Activated CD8-positive, alpha-beta memory T cell treated with anti-CD3 and anti-CD28 coated beads, Interleukin-2, amount 50 U/mL, for 4 hours (primary cell): ENCODE results near the gene WDR4.
"Not testable (repeated sequence)": the region's sequence is repeated elsewhere in the genome, so short reads cannot be mapped to it uniquely, and the experiment has no call there.

Experiments used
- DNase-seq: peaks from one replicate; pipeline ENCODE4 v3.0.0-alpha.2; 2020

Gene WDR4, protein sequence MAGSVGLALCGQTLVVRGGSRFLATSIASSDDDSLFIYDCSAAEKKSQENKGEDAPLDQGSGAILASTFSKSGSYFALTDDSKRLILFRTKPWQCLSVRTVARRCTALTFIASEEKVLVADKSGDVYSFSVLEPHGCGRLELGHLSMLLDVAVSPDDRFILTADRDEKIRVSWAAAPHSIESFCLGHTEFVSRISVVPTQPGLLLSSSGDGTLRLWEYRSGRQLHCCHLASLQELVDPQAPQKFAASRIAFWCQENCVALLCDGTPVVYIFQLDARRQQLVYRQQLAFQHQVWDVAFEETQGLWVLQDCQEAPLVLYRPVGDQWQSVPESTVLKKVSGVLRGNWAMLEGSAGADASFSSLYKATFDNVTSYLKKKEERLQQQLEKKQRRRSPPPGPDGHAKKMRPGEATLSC

DNA sequence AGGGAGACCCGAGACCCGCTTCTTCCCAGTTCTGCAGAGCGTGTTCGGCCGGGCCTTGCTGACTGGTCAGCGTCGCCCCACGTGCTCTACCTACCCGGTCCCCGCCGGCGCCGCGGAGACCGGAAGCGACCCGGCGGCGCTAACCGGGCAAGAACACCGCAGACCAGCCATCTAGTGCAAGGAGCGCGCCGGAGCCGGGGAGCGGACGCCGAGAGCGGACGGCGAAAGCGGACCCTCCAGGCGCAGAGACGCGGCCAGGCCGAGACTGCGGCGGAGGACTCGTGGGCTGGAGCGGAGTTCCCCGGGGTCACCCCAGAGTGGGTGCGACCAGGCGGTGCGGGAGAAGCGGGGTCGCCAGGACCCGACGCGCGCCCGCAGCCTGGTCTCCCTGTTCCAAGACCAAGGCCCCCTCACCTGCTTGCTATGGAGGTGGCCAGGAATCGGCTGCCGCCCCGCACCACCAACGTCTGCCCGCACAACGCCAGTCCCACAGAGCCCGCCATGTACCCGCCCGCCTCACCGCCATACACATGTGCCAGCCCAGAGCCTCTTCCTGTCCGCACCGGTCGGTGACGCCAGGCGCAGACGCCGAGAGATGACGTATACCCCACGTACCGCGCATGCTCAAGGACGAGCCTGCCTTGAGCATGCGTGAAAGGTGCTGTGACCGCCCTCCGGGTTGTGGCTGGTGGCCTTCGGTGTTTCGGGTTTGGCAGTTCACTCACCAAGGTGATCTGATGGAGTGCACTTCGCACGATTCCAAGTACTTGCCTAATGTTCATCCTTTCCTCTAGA lies at the start of gene WDR4:
Gene WDR4, minus strand, starts transcription at position 547 of the 795 bp plus-strand sequence. Its CDS starts 44 bp downstream, at position 503.
- peak; percentile 99 for DNase-seq

DNA sequence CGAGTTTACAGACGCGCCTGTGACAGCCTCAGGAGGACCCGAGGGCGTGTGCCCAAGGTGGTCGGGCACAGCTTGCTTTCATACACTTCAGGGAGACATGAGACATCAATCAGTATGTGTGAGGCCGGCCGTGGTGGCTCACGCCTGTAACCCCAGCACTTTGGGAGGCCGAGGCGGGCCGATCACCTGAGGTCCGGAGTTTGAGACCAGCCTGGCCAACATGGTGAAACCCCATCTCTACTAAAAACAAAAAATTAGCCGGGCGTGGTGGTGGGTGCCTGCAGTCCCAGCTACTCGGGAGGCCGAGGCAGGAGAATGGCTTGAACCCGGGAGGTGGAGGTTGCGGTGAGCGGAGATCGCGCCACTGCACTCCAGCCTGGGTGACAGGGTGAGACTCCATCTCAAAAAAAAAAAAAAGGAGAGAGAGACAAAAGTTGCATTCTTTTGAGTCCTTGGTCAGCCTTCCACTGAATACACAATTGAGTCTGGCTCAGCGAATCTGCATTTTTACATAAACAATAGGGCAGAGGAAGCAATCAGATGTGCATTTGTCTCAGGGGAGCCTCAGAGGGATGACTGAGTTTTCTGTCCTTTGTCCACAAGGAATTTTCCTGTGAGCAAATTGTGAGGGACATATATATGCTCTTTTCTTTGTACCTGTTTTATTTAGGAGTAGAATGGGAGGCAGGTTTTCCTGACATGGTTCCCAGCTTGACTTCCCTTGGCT lies 48.3 kb upstream of the WDR4 start:
- DNase-seq, result not testable (repeated sequence)

DNA sequence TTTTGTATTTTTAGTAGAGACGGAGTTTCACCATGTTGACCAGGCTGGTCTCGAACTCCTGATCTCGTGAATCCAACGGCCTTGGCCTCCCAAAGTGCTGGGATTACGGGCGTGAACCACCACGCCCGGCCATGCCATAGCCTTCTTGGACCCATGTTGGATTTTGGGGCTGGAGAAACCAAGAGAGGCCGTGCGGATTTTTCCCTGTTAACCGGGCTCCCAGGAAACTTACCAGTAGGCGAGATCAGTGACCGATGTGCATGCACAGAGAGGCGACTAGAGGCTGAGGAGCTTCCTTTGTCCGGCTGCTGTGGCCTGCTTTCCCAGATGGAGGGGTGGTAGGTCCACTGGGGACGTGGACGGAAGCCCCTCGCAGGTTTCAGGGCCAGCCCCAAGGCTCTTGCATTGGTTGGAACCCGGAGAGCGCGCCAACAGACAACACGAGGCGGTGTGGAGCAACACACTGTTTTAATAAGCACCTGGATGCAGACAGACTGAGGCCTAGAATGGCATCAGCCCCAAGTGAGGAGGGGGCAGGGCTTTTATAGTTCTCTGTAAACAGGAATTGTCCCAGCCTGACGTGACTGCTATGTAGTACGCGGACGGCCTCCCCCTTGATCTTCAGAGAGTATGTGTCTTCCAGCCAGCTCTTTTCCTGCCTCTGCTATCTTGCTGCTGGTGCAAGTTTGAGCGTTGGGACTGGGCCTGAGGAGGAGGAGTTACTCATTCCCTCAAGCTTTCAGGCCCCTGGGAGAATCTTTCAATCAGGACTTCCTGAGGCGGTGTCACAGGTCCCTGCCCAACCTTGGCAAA lies 46.0 kb upstream of the WDR4 start, which contains the start of gene ERVH48-1:
Gene ERVH48-1, minus strand, starts transcription at position 517 of the 813 bp plus-strand sequence. CDS start 6,624 bp downstream, outside the sequence.
- no peak for DNase-seq

DNA sequence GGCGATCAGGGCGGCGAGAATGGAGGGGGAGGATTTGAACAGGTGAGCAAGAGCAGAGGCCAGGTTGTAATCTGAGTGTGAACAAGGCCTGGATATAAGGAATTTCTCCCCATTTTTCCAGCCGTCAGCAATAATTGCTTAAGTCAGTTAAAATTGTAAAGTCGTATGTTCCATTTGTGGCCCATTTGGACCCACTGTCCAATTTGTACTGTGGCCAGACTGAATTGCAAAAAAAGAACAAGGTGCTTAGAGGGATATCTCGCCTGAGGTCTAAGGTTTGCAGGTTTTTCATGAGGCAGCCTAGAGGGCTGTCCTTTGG lies 45.1 kb upstream of the WDR4 start:
- DNase-seq, result no peak

DNA sequence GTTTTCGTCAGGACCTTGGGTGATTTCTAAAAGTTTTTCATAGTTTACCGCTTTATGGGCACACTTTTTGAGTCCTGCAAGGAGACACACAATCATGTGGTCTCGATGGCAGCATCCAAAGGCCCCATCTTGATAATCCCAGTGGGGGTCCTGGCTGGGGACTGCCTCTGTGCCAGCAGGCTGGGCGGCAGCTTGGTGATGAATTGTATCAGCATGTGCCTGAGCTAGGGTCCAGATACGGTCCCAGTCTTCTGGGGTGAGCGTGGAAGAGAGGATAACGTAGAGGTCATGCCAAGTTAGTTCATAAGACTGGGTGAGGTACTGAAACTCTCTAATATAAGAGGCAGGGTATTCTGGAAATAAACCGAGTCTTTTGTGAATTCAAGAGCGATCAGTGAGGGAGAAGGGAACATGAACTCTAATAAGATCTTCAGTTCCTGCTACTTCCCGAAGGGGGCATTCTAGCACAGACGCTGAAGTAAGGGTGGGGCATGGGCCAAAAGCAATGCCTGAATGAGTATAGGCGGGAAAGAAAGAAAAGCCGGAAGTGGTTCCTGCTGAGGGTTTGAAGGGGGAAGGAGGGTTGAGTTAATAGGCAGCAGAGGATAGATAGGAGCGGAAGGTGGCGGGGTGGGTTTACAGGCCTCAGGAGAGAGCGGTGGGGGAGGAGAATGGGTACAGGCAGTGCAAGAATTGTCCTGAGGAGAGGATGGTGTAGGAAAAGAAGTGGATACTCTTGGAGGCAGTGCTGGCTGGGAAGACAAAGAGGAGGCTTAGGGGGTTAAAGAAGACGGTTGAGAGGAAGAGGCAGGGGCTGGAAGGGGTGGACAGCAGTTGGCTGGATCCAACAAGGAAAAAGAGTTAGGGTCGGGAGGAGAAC lies 44.5 kb upstream of the WDR4 start:
- DNase-seq, result peak; percentile 53

DNA sequence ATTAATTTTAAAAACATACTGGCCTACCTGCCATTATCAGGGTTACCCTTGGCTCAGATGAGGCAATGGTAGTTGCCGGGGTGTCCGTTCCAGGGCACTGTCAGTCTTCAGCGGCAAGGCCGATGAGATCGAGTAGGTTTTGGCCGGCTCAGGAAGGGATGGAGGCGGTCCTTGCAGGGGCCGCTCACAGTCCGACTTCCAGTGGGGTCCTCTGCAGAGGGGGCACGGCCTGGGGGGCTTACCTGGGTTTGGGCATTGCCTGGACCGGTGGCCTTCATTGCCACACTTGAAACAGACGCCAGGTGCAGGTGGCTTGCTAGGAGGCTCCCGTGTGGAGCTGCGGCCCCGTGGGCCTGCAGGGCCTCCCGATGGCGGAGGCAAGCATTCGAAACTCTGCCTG lies 43.6 kb upstream of the WDR4 start:
- no peak for DNase-seq

DNA sequence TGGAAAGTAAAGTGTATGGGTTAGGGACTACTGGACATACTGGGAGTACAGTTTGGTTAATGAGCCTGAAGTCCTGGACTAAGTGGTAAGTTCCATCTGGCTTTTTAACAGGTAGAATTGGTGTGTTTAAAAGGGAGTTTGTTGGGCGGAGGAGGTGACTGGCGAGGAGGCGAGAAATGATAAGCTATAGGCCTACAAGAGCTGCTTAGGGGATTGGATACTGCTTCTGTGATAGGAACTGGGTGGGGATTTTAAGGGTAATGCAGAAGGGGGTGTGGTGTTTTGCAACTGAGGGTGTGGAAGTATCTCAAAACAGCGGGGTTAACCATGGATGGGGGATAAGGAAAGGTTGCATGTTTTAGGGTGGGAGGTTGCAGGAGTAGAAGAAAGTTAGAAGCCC lies 42.6 kb upstream of the WDR4 start:
- DNase-seq, result no peak

DNA sequence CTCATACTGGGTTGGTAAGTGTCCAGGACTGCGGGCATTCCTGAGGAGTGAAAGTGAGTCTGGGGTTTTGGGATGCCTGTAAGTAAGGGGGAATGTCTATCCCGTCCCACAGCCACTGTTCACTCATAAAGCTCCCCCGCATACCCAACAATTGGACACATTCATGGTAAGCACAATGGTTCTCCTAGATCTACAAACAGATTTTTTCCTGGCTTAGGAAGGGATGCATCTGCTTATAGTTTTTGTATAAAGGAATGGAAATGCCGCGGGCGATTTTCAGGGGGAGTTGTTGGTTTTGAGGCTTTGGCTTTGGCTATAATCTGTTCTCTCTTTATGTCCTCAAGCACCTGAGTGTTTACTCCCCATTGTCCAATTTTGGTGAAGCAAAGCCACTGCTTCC lies 39.0 kb upstream of the WDR4 start:
- DNase-seq, result no peak

DNA sequence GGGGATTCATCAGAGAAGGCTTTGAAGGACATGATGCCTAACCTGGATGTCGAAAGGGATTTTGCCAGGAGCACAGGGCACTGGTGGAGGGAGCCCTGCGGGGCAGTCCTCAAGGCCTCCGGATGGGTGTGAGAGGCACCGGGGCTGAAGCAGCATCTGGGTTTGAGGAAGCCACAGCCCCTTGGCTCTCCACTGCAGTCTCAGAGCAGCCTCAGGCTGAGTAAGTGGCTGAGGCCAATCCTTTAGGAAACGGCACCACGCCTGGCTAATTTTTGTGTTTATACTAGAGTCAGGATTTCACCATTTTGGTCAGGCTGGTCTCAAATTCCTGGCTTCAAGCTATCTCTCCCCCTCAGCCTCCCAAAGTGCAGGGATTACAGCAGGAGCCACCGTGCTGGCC lies 34.1 kb upstream of the WDR4 start:
- DNase-seq, result no peak

DNA sequence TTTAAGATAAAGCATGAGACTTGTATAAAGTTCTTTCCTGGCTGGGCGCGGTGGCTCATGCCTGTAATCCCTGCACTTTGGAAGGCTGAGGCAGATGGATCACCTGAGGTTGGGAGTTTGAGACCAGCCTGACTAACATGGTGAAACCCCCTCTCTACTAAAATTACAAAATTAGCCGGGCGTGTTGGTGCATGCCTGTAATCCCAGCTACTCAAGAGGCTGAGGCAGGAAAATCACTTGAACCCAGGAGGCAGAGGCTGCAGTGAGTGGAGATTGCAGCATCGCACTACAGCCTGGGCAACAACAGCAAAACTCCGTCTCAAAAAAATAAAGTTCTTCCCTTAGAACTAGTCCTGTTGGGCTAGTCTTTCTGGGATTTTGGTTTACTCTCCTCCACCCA lies 32.6 kb upstream of the WDR4 start:
- not testable (repeated sequence) for DNase-seq

DNA sequence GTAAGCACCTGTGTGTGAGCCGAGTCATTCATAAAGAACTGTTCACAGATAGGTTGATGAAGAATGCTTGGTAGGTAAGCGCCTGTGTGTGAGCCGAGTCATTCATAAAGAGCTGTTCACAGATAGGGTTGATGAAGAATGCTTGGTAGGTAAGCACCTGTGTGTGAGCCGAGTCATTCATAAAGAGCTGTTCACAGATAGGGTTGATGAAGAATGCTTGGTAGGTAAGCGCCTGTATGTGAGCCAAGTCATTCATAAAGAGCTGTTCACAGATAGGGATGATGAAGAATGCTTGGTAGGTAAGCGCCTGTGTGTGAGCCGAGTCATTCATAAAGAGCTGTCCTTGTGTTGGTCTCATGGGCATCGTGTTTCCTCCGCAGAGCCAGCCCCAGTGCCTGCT lies 29.1 kb upstream of the WDR4 start:
- DNase-seq, result not testable (repeated sequence)

DNA sequence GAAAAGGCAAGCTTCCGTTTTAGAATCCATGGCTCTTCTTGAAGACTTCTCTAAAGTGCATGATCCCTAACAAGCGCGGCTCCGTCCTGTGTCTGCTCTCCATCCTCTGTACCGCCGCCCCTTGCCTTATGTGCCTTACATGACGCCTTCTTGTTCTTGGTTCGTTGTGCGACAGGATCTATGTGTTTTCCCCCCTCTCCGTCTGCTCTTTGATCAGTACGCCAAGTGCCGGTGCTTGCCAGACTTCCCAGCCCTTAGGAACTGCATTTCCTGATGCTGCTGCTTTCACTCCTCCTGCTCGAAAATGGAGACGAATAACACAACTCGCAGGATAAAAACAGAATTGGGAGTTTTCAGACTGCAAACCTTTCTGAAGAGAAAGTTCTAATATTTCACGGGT lies 26.9 kb upstream of the WDR4 start:
- no peak for DNase-seq

DNA sequence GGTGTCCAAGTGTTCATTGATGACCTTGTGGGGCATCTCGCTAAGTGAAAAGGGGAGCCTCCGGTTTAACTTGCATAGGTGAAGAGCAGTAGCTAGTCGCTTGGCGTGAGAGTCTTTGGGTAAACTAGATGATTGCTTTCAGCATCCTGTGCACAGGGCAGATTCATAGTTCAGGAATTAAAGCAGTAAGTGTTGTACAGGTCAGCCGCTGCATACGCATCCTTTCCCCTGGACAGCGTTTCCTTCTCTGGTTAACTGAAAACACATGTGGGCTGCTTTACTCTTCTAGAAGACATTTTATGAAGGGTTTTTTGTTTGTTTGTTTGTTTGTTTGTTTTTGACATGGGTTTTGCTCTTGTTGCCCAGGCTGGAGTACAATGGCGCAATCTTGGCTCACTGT lies 25.9 kb upstream of the WDR4 start:
- DNase-seq, result no peak

DNA sequence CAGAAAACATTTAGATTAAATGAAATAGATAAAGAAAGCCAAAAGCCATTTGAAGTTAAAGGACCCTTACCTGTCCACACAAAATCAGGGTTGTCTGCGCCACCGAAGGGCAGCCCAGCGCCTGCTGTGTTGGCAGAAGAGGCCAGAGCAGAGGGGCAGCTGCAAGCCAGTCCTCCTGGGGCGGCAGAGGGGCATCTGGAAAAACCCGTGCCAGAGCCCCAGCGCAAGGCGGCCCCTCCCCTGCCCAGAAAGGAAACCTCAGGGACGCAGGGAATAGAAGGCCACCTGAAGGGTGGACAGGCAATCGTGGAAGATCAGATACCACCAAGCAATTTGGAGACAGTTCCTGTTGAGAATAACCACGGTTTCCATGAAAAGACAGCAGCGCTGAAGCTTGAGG lies 24.5 kb upstream of the WDR4 start:
- no peak for DNase-seq

DNA sequence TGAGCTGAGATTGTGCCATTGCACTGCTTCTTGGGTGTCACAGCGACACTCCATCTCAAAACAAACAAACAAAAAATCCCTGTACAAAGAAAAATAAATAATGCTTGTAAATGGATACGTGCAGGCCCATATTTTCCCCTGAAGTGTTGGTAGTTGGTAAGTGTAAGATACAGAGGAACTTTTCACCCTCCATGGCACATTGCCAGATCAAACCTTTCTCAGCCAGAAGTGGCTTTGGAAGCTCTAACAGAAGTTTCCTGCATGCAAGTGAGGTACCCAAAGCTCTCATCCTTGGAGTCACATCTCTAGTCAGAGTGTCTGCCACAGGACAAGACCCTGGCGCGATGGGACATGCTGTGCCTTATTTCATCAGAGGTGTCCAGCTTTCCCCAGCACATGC lies 21.1 kb upstream of the WDR4 start:
- DNase-seq, result no peak

DNA sequence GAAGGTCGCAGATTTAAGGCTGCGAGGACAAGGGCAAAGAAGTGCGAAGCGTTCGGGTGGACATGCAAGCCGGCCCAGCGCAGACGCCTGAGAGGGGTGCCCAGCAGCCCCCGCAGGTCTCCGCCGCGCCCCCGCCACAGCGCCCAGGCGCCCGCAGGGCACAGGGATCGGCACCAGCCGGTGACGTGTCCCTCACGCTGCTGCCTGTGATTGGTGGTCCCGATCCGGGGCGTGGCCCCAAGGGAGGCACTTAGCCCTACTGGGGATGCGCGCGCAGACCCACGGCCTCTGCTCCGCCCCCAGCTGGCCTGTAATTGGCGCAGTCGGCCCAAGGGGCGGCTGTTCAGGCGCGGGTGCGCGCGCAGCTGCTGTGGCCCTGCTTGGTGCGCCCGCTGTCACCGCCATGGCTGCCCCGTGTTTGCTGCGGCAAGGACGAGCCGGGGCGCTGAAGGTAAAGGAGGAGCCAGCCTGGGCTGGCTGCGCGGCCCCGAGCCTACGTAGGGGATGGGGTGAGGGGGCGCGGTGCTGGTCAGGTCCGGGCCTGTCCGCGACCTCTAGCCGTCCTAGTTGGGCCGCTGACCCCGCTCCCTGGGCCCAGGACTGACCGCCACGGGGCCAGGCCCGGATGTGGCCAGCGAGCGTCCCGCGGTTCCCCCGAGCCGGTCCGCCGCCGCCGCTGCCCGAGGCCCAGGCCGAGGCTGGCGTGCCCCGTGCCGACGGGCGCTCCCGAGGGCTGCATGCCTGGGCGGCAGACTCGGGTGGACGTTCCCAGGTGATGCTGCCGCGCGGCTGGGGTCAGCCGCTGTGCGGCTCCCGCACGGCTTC lies 13.8 kb upstream of the WDR4 start, which contains the start of gene NDUFV3:
Gene NDUFV3, plus strand, starts transcription at position 379 of the 825 bp plus-strand sequence. Its CDS starts 25 bp downstream, at position 404.
- peak; percentile 100 for DNase-seq

DNA sequence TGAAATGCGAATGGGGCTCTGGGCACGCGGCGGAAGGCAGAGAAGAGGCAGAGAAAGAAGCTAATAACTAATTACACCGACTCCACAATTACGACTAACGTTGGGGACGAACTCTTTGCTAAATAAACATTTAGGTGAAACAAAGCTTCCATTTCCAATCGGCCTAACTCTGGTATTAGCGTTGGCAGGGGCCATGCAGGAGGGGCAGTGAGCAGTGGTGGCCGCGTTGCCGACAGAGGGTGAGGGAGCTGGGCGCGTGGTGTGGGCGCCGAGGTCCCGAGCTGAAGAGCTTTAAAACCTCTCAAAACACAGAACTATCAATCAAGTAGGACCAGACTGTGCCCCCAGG lies 13.2 kb upstream of the WDR4 start:
- DNase-seq, result no peak

DNA sequence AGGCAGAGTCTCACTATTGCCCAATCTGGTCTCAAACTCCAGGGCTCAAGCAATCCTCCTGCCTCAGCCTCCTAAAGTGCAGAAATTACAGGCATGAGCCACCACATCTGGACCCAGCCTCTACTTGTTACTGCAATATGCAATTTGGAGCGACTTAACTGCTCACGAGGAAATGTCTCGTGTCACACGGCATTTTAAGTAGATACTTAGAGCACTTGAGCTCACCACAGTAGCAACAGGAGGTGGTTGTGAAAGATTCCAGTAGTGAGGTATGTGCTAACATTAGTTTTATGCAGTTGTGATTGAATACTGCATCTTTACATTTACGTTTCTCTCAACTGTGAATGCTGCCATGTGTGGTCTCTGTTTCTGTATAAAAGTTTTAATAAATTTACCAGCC lies 8.0 kb upstream of the WDR4 start:
- DNase-seq, result no peak

DNA sequence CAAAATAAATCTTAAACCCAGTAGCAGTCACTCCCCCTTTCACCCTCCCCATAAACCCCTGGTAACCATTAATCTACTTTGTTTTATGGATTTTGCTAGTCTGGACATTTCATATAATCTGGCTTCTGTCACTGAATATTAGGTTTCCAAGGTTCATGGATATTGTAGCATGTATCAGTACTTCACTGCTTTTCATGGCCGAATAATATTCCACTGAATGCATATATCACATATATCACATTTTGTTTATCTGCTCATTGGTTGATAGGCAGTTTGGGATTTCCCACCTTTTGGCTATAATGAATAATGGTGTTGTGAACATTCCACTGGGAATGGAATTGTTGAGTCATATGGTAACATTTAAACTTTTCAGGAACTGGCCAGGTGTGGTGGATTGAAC lies 4.6 kb upstream of the WDR4 start:
- no peak for DNase-seq

DNA sequence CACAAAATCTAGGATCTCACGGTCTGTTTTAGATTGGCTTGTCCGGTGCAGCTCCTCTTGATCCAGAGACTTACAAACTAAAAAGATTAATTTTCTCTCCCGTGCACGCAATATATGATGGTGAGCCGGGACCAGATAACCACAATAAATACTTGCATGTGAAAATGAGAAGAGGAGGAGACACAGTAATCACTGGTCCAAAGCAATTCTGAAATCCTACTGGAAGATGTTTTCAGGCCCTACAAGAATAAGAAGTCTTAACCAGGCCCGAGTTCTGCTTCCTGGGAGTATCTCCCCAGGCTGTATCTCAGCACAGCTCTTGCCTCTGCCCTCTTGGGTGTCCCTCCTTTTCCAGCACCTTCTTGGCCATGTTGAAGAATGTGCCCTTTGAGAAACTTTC lies 1.0 kb upstream of the WDR4 start:
- no peak for DNase-seq

DNA sequence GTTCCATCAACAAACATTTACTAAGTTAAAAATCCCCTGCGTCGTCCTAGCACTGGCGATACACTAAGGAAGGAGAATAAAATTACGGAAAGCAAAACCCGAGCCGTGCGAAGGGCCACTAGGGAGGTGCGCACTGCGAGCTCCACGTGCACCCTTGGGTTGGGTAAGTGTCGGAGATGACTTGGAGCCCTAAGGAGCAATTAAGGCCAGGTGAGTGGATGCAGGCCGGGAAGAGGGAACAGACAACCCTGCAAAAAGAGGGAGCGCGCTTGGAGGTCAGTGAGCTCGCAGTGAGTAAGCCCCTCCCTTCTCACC lies 704 bp downstream of the WDR4 start:
- DNase-seq, result no peak
